GM19463 (cell line): ENCODE measurements around the gene MELK.
A peak's percentile ranks its signal among the peaks of the same experiment; 100 is the strongest.
"Not testable (repeated sequence)": the region's sequence is repeated elsewhere in the genome, so short reads cannot be mapped to it uniquely, and the experiment has no call there.

Experiments
- ATAC-seq: cut with Tn5 transposase; IDR thresholded peaks from one replicate; pipeline ENCODE4 v1.9.1; 2021; ENCODE audit warnings: mild to moderate bottlenecking, moderate library complexity; ENCODE audit not compliant: unreplicated experiment

The MELK gene

GRCh38 chr9:36572515-36573418 is at the start of gene MELK:
TSS of gene MELK (plus strand) at chr9:36572895. CDS start at chr9:36581682, 8,787 bp downstream.
- peak; percentile 74 for ATAC-seq

GRCh38 chr9:36530224-36530623 is 42.5 kb upstream of the MELK start:
- ATAC-seq = no peak

- ATAC-seq = no peak
Observed at GRCh38 chr9:36532353-36532752, 40.3 kb upstream of the MELK start.

GRCh38 chr9:36533726-36534125 is 39.0 kb upstream of the MELK start:
- not testable (repeated sequence) for ATAC-seq

- ATAC-seq = no peak
Observed at GRCh38 chr9:36535107-36535506, 37.6 kb upstream of the MELK start.

GRCh38 chr9:36537861-36538260 is 34.8 kb upstream of the MELK start:
- no peak for ATAC-seq

GRCh38 chr9:36542355-36542754 is 30.3 kb upstream of the MELK start:
- no peak for ATAC-seq

- no peak for ATAC-seq
Observed at GRCh38 chr9:36543916-36544315, 28.8 kb upstream of the MELK start.

- ATAC-seq = no peak
Observed at GRCh38 chr9:36547598-36547997, 25.1 kb upstream of the MELK start.

GRCh38 chr9:36548454-36548853 is 24.2 kb upstream of the MELK start:
- no peak for ATAC-seq

- no peak for ATAC-seq
Observed at GRCh38 chr9:36550135-36550534, 22.6 kb upstream of the MELK start.

- ATAC-seq = peak; percentile 74
Observed at GRCh38 chr9:36550631-36551098, 22.0 kb upstream of the MELK start.

- ATAC-seq = no peak
Observed at GRCh38 chr9:36551129-36551528, 21.6 kb upstream of the MELK start.

GRCh38 chr9:36551910-36552309 is 20.8 kb upstream of the MELK start:
- no peak for ATAC-seq

- ATAC-seq = no peak
Observed at GRCh38 chr9:36559036-36559695, 13.5 kb upstream of the MELK start.

- ATAC-seq = no peak
Observed at GRCh38 chr9:36560771-36561170, 11.9 kb upstream of the MELK start.

GRCh38 chr9:36562801-36563200 is 9.9 kb upstream of the MELK start:
- not testable (repeated sequence) for ATAC-seq

GRCh38 chr9:36566813-36567221 is 5.9 kb upstream of the MELK start:
- ATAC-seq = no peak

GRCh38 chr9:36568681-36569080 is 4.0 kb upstream of the MELK start:
- ATAC-seq = not testable (repeated sequence)

GRCh38 chr9:36571333-36571732 is 1.4 kb upstream of the MELK start:
- ATAC-seq = no peak

- not testable (repeated sequence) for ATAC-seq
Observed at GRCh38 chr9:36574045-36574444, 1.4 kb downstream of the MELK start.

GRCh38 chr9:36575411-36575882 is 2.8 kb downstream of the MELK start:
- no peak for ATAC-seq
